Neural cell (in vitro differentiated cells): Measurements from ENCODE around the gene RBPJL. TPM values are rescaled to one million over a fixed set of nuclear protein-coding genes. Genes with fewer than 3 reads are reported as not detected.

Experiments used
- H2AFZ ChIP-seq: fragments of 200-600, 300-800 bp; sonication (generic), shearing (Covaris generic); 2 replicates; pipeline ENCODE4 v1.6.0; 2014; ENCODE audit warnings: low read depth, mild to moderate bottlenecking, antibody characterized with exemption, low read length, moderate library complexity
- H3F3A ChIP-seq: fragments of 200-600 bp; shearing (Covaris generic); 2 replicates; pipeline ENCODE4 v1.6.1; 2016; ENCODE audit warnings: mild to moderate bottlenecking, moderate library complexity, mixed read lengths, antibody characterized with exemption, low read length; ENCODE audit not compliant: insufficient read depth, poor library complexity, severe bottlenecking
- H3K27ac ChIP-seq: fragments of 200-600, 300-800 bp; sonication (generic), shearing (Covaris generic); 2 replicates; pipeline ENCODE4 v1.5.1; 2014; ENCODE audit warnings: mild to moderate bottlenecking, low read length, moderate library complexity
- H3K27me3 ChIP-seq: fragments of 300-800, 200-600 bp; sonication (generic), shearing (Covaris generic); 2 replicates; pipeline ENCODE4 v1.6.0; 2014; ENCODE audit warnings: mild to moderate bottlenecking, low read depth, low read length, moderate library complexity; ENCODE audit not compliant: insufficient read depth
- H3K36me3 ChIP-seq: fragments of 300-800, 200-600 bp; sonication (generic), shearing (Covaris generic); 2 replicates; pipeline ENCODE4 v1.5.1; 2014; ENCODE audit warnings: mild to moderate bottlenecking, antibody characterized with exemption, low read length, moderate library complexity; ENCODE audit not compliant: insufficient read depth
- H3K4me2 ChIP-seq: fragments of 300-800, 200-600 bp; sonication (generic), shearing (Covaris generic); 2 replicates; pipeline ENCODE4 v1.6.0; 2014; ENCODE audit warnings: mild to moderate bottlenecking, low read length
- H3K4me3 ChIP-seq: fragments of 300-800, 200-600 bp; sonication (generic), shearing (Covaris generic); 2 replicates; pipeline ENCODE4 v1.5.1; 2014; ENCODE audit warnings: mild to moderate bottlenecking, low read length, moderate library complexity
- H3K79me2 ChIP-seq: fragments of 200-600 bp; shearing (Covaris generic); replicated peaks from 2 replicates; pipeline ENCODE4 v1.6.0; 2014; ENCODE audit warnings: mild to moderate bottlenecking, low read length, moderate library complexity; ENCODE audit not compliant: insufficient read depth
- H3K9ac ChIP-seq: fragments of 300-800, 200-600 bp; sonication (generic), shearing (Covaris generic); 2 replicates; pipeline ENCODE4 v1.6.1; 2016; ENCODE audit warnings: mild to moderate bottlenecking, low read length, mixed read lengths
- H3K9me2 ChIP-seq: fragments of 200-600 bp; shearing (Covaris generic); 2 replicates; pipeline ENCODE4 v1.6.1; 2016; ENCODE audit warnings: mild to moderate bottlenecking, low read length, mixed read lengths; ENCODE audit not compliant: insufficient read depth
- H3K9me3 ChIP-seq: fragments of 200-600, 300-800 bp; sonication (generic), shearing (Covaris generic); 2 replicates; pipeline ENCODE4 v1.6.1; 2016; ENCODE audit warnings: mild to moderate bottlenecking, mixed run types, low read length, moderate library complexity, mixed read lengths
- H4K20me1 ChIP-seq: fragments of 200-600 bp; shearing (Covaris generic); 2 replicates; pipeline ENCODE4 v1.6.1; 2016; ENCODE audit warnings: mild to moderate bottlenecking, mixed run types; ENCODE audit not compliant: insufficient read depth
- EP300 ChIP-seq: fragments of 450-650 bp; conservative IDR thresholded peaks from 2 replicates; pipeline ENCODE4 v1.6.1; 2014; ENCODE audit warnings: antibody characterized with exemption, mild to moderate bottlenecking, moderate library complexity; ENCODE audit not compliant: poor library complexity, severe bottlenecking
- MXI1 ChIP-seq: fragments of 450-650 bp; conservative IDR thresholded peaks from 2 replicates; pipeline ENCODE4 v1.6.1; 2014; ENCODE audit warnings: antibody characterized with exemption, mild to moderate bottlenecking; ENCODE audit not compliant: poor library complexity, severe bottlenecking
- POLR2AphosphoS5 ChIP-seq: IDR thresholded peaks from 2 replicates; pipeline ENCODE4 v1.6.1; 2012
- RAD21 ChIP-seq: fragments of 450-650 bp; conservative IDR thresholded peaks from 2 replicates; pipeline ENCODE4 v1.6.1; 2014; ENCODE audit warnings: antibody characterized with exemption, mild to moderate bottlenecking, moderate library complexity
- REST ChIP-seq: IDR thresholded peaks from 2 replicates; pipeline ENCODE4 v1.6.1; 2012; ENCODE audit warnings: borderline replicate concordance
- SMC3 ChIP-seq: fragments of 450-650 bp; conservative IDR thresholded peaks from 2 replicates; pipeline ENCODE4 v1.6.1; 2014; ENCODE audit warnings: antibody characterized with exemption, mild to moderate bottlenecking, moderate library complexity; ENCODE audit not compliant: poor library complexity
- polyA plus RNA-seq: library from polyadenylated mRNA; depleted of rRNA; stranded (reverse); fragments of >200 nt; gene quantifications from 2 replicates; pipeline ENCODE4 v1.2.3, GENCODE V29; 2014

RBPJL gene
- polyA plus RNA-seq, 1 donor from 2014 or later: not detected

- Histone ChIP-seq H2AFZ (no peak overlapping the region), H3K4me3 (no peak overlapping the region), H4K20me1 (no peaks in the 10 kb centered on the region), H3K9ac (no peak overlapping the region), H3K27ac (no peak overlapping the region), H3F3A (no peaks in the 10 kb centered on the region), H3K79me2 (no peaks in the 10 kb centered on the region), H3K9me3 (no peaks in the 10 kb centered on the region), H3K36me3 (no peaks in the 10 kb centered on the region), H3K9me2 (no peaks in the 10 kb centered on the region), H3K4me2 (no peak overlapping the region), H3K27me3 (no peaks in the 10 kb centered on the region)
- no peak for TF ChIP-seq RAD21
- no peak for TF ChIP-seq MXI1
Measured at GRCh38 chr20:45304464-45304999, 2.1 kb upstream of the RBPJL start.

- H3K27me3 ChIP-seq: no peaks in the 10 kb centered on the region
- TF ChIP-seq SMC3: no peak
- no peak for TF ChIP-seq MXI1
Measured at GRCh38 chr20:45305262-45305661, 1.4 kb upstream of the RBPJL start.

GRCh38 chr20:45307076-45307640 lies 518 bp downstream of the RBPJL start:
- Histone ChIP-seq H3K36me3 (no peaks in the 10 kb centered on the region), H3K9ac (no peak overlapping the region), H3K9me2 (no peaks in the 10 kb centered on the region), H3K27ac (no peak overlapping the region), H3K9me3 (no peaks in the 10 kb centered on the region), H3K4me3 (no peak overlapping the region), H4K20me1 (no peaks in the 10 kb centered on the region), H3K27me3 (no peaks in the 10 kb centered on the region), H3K79me2 (no peaks in the 10 kb centered on the region), H3F3A (no peaks in the 10 kb centered on the region), H3K4me2 (no peak overlapping the region), H2AFZ (no peak overlapping the region)
- no peak for TF ChIP-seq EP300
- TF ChIP-seq POLR2AphosphoS5: no peak
- TF ChIP-seq REST: no peak

More at GRCh38 chr20:45305262-45305661, 1.4 kb upstream of the RBPJL start:
- H3K27ac ChIP-seq: no peak overlapping the region
- H3K79me2 ChIP-seq: no peaks in the 10 kb centered on the region
- H3K9me3 ChIP-seq: no peaks in the 10 kb centered on the region
- H3K4me3 ChIP-seq: no peak overlapping the region
- H3F3A ChIP-seq: no peaks in the 10 kb centered on the region
- no peaks in the 10 kb centered on the region for H3K36me3 ChIP-seq
- no peaks in the 10 kb centered on the region for H3K9me2 ChIP-seq
- no peak overlapping the region for H3K9ac ChIP-seq
- H4K20me1 ChIP-seq: no peaks in the 10 kb centered on the region
- no peak overlapping the region for H2AFZ ChIP-seq
- H3K4me2 ChIP-seq: no peak overlapping the region
